AG04450 (cell line): ENCODE data around the gene FOXG1. TPM values are rescaled to one million over a fixed set of nuclear protein-coding genes. Genes with fewer than 3 reads are reported as not detected.

Experiments
- CTCF ChIA-PET: fragments of 300-600, 350-600 bp; formaldehyde crosslinking; extraction: SDS; loops from one replicate; lab custom pipeline; 2022; ENCODE audit warnings: antibody characterized with exemption, inconsistent platforms; lab: Charles Lee
- POLR2A ChIA-PET: fragments of 350-600 bp; formaldehyde crosslinking; extraction: SDS; loops from one replicate; lab custom pipeline; 2021; ENCODE audit warnings: antibody characterized with exemption, inconsistent platforms; lab: Yijun Ruan, JAX
- DNase-seq: peaks from one replicate; pipeline ENCODE4 v3.0.0-alpha.2; 2011; ENCODE audit warnings: low read depth, low spot score
- H3K27ac ChIP-seq: one replicate; pipeline ENCODE4 v1.5.1; 2012; ENCODE audit warnings: low read depth, low read length, control low read depth
- H3K27me3 ChIP-seq: one replicate; pipeline ENCODE4 v1.6.0; 2012; ENCODE audit warnings: low read length; ENCODE audit not compliant: control insufficient read depth, insufficient read depth
- H3K4me3 ChIP-seq: 2 replicates; pipeline ENCODE4 v1.5.1; 2011; ENCODE audit warnings: mild to moderate bottlenecking, low read depth, low read length, control low read depth
- H3K9me3 ChIP-seq: 2 replicates; pipeline ENCODE4 v1.5.1; 2012; ENCODE audit warnings: low read length; ENCODE audit not compliant: control insufficient read depth, insufficient read depth
- CTCF ChIP-seq: IDR thresholded peaks from 2 replicates; pipeline ENCODE4 v1.5.1; 2011; ENCODE audit warnings: low read depth, low read length, control low read depth, inconsistent platforms
- polyA plus RNA-seq: library from polyadenylated mRNA; depleted of rRNA; stranded (reverse); fragments of >200 nt; gene quantifications from 2 replicates; pipeline ENCODE4 v1.2.3, GENCODE V29; 2011

Gene FOXG1
- polyA plus RNA-seq, 1 experiment, result not detected

GRCh38 chr14:28778138-28779117, 11.8 kb downstream of the FOXG1 start:
- Histone ChIP-seq H3K27me3 (peaks cover 41% of the 10 kb centered on the region), H3K4me3 (no peak overlapping the region), H3K9me3 (peaks cover 7% of the 10 kb centered on the region; the same call in 1 of the 2 replicates), H3K27ac (no peak overlapping the region)
- DNase-seq, result no peak
- ChIA-PET CTCF (interaction anchor here (1.1 kb wide), 1 partner anchor 22 kb away, joined by 5 read pairs; no protein-coding TSS in a partner anchor), POLR2A (no interaction called here)
- TF ChIP-seq CTCF, result no peak

DNA sequence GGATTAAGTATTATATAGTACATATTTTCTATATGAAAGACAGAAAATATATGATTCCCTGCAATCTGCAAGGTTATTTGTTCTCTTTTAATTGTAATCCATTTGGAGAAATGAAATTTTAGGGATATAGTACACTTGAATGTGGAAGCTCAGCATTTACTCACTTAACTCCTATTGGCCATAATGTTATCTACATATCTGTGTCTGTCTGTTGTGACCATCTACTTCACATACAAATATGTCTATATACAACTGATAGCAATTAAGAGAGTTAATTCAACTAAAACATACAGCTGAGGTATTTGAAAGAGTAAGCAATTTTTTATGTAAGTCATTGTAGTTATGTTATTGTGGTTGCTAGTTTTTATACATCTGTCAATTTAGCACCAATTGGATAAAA, 12.9 kb downstream of the FOXG1 start:
- H3K27me3 ChIP-seq, result peaks cover 39% of the 10 kb centered on the region
- no peak overlapping the region for H3K27ac ChIP-seq
- TF ChIP-seq CTCF, result no peak
- no peak for DNase-seq
- POLR2A ChIA-PET, result no interaction called here
- CTCF ChIA-PET, result interaction anchor here (0.7 kb wide), 1 partner anchor 23 kb away, joined by 3 read pairs; no protein-coding TSS in a partner anchor
- no peaks in the 10 kb centered on the region; the same call in 1 of the 2 replicates for H3K9me3 ChIP-seq
- H3K4me3 ChIP-seq, result no peak overlapping the region

GRCh38 chr14:28780843-28781820, 14.5 kb downstream of the FOXG1 start:
- ChIA-PET POLR2A (no interaction called here), CTCF (interaction anchor here (0.6 kb wide), 1 partner anchor 1759 kb away, joined by 3 read pairs; no protein-coding TSS in a partner anchor)
- peaks cover 43% of the 10 kb centered on the region for H3K27me3 ChIP-seq
- no peak for DNase-seq
- peaks cover 8% of the 10 kb centered on the region; the same call in 1 of the 2 replicates for H3K9me3 ChIP-seq
- H3K4me3 ChIP-seq, result no peak overlapping the region
- H3K27ac ChIP-seq, result no peak overlapping the region
- no peak for TF ChIP-seq CTCF

DNA sequence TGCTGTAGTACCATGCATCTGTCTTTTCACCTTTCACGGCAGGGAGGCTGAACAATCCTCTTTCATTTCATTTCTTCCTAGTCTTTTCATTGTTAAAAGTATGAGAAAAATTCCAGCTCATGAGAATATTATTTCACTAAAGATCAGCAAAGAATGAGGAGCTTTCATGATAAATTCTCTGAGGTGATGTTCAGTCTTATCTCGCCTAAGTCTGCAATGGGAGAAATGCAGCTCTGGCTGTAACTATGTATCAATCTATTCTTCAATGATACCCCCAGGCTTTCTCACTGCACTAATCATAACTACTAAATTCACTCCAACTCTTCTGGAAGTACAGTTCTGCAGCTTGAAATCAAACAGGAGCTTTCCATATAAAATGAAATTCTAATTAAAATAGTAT, 15.7 kb downstream of the FOXG1 start:
- TF ChIP-seq CTCF, result no peak
- no peak for DNase-seq
- Histone ChIP-seq H3K27ac (no peak overlapping the region), H3K27me3 (peaks cover 43% of the 10 kb centered on the region), H3K9me3 (peaks cover 11% of the 10 kb centered on the region; the same call in 1 of the 2 replicates), H3K4me3 (no peak overlapping the region)
- ChIA-PET CTCF (no interaction called here), POLR2A (no interaction called here)
